ENCODE measurements around the gene PURA.

PURA gene

DNA sequence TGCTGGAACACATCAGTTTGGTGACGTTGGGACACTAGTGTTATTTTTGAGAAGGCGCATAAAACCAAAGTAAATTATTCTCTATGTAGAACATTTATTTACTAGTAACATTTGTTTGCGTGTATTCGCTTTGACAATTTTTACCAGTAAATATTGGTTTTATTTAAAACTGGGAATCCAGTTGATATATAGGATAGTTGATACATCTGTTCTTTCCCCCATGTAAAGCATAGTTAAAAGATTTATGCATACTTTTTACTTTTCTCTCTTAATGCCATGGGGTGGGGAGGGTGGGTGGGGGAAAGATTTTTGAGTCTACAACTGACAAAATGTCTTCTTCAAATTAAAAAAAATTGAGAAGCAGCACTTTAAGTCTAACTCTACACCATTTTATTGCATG, 11.7 kb downstream of the PURA start, which contains the start of gene IGIP:
IGIP (plus strand) TSS at position 301 of the 400 bp plus-strand sequence. CDS start 2,540 bp downstream, outside the sequence.
- no peak within 1 kb of the TSS for H3K4me3 ChIP-seq (replicated peaks in 1 of 2; ENCODE audit: low read depth in 2 of 2, low read length in 2 of 2)
- DNase-seq (ENCODE audit: low read depth in 2 of 2): no peak
- TF ChIP-seq, protein P1, sequence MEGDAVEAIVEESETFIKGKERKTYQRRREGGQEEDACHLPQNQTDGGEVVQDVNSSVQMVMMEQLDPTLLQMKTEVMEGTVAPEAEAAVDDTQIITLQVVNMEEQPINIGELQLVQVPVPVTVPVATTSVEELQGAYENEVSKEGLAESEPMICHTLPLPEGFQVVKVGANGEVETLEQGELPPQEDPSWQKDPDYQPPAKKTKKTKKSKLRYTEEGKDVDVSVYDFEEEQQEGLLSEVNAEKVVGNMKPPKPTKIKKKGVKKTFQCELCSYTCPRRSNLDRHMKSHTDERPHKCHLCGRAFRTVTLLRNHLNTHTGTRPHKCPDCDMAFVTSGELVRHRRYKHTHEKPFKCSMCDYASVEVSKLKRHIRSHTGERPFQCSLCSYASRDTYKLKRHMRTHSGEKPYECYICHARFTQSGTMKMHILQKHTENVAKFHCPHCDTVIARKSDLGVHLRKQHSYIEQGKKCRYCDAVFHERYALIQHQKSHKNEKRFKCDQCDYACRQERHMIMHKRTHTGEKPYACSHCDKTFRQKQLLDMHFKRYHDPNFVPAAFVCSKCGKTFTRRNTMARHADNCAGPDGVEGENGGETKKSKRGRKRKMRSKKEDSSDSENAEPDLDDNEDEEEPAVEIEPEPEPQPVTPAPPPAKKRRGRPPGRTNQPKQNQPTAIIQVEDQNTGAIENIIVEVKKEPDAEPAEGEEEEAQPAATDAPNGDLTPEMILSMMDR (IDR thresholded peaks at IDR 0.05; ENCODE audit: low read depth, low read length): no peak

- no peak for DNase-seq (ENCODE audit: low read depth in 2 of 2)
- TF ChIP-seq, protein P1 (IDR thresholded peaks at IDR 0.05; ENCODE audit: low read depth, low read length): no peak
These were observed 12.6 kb downstream of the PURA start for GRCh38 chr5:140126315-140127012.

GRCh38 chr5:140128376-140128775, 14.5 kb downstream of the PURA start:
- no peak for DNase-seq (ENCODE audit: low read depth in 2 of 2)
- TF ChIP-seq, protein P1 (IDR thresholded peaks at IDR 0.05; ENCODE audit: low read depth, low read length): no peak

More at GRCh38 chr5:140126315-140127012, 12.6 kb downstream of the PURA start:
- H3K4me3 ChIP-seq (replicated peaks in 1 of 2; ENCODE audit: low read depth in 2 of 2, low read length in 2 of 2): no peak overlapping the region

GRCh38 chr5:140130949-140131733, 17.2 kb downstream of the PURA start:
- DNase-seq (ENCODE audit: low read depth in 2 of 2): no peak
- TF ChIP-seq, protein P1 (IDR thresholded peaks at IDR 0.05; ENCODE audit: low read depth, low read length): no peak
- H3K4me3 ChIP-seq (replicated peaks in 1 of 2; ENCODE audit: low read depth in 2 of 2, low read length in 2 of 2): no peak overlapping the region

More at GRCh38 chr5:140128376-140128775, 14.5 kb downstream of the PURA start:
- no peak overlapping the region for H3K4me3 ChIP-seq (replicated peaks in 1 of 2; ENCODE audit: low read depth in 2 of 2, low read length in 2 of 2)

- H3K4me3 ChIP-seq (replicated peaks in 1 of 2; ENCODE audit: low read depth in 2 of 2, low read length in 2 of 2): no peak overlapping the region
- TF ChIP-seq, protein P1 (IDR thresholded peaks at IDR 0.05; ENCODE audit: low read depth, low read length): no peak
- peak; percentile 83 to 95 for DNase-seq (ENCODE audit: low read depth in 2 of 2)
These were observed 18.1 kb downstream of the PURA start for GRCh38 chr5:140131967-140132409.

GRCh38 chr5:140133514-140134167, 19.7 kb downstream of the PURA start:
- TF ChIP-seq, protein P1 (IDR thresholded peaks at IDR 0.05; ENCODE audit: low read depth, low read length): no peak
- DNase-seq (ENCODE audit: low read depth in 2 of 2): no peak
- no peak overlapping the region for H3K4me3 ChIP-seq (replicated peaks in 1 of 2; ENCODE audit: low read depth in 2 of 2, low read length in 2 of 2)

Measured in cardiac fibroblast (primary cell).